Ammon's horn (tissue), 1 donor: ENCODE data around the gene SORL1.
"Not testable (repeated sequence)": the region's sequence is repeated elsewhere in the genome, so short reads cannot be mapped to it uniquely, and the experiment has no call there.

Experiments used
- DNase-seq: peaks from one replicate; pipeline ENCODE4 v3.0.0-alpha.2; 2016; ENCODE audit warnings: low spot score

SORL1 gene

GRCh38 chr11:121451986-121452608, at the start of gene SORL1:
Gene SORL1, plus strand, starts transcription at chr11:121452314. Its CDS starts 18 bp downstream, at chr11:121452332.
- DNase-seq: peak; percentile 88

- no peak for DNase-seq
These were observed 46.5 kb upstream of the SORL1 start for GRCh38 chr11:121405646-121406045.

- DNase-seq: no peak
These were observed 45.8 kb upstream of the SORL1 start for GRCh38 chr11:121406291-121406690.

GRCh38 chr11:121408830-121409229, 43.3 kb upstream of the SORL1 start:
- no peak for DNase-seq

- DNase-seq: not testable (repeated sequence)
These were observed 42.1 kb upstream of the SORL1 start for GRCh38 chr11:121410041-121410440.

- DNase-seq: not testable (repeated sequence)
These were observed 40.8 kb upstream of the SORL1 start for GRCh38 chr11:121411330-121411729.

GRCh38 chr11:121412000-121412587, 40.0 kb upstream of the SORL1 start:
- DNase-seq: no peak

- DNase-seq: no peak
These were observed 39.3 kb upstream of the SORL1 start for GRCh38 chr11:121412711-121413415.

GRCh38 chr11:121414141-121414913, 37.8 kb upstream of the SORL1 start:
- DNase-seq: no peak

GRCh38 chr11:121415856-121416255, 36.3 kb upstream of the SORL1 start:
- no peak for DNase-seq

GRCh38 chr11:121417055-121417551, 35.0 kb upstream of the SORL1 start:
- DNase-seq: peak; percentile 82

- no peak for DNase-seq
These were observed 34.5 kb upstream of the SORL1 start for GRCh38 chr11:121417607-121418006.

GRCh38 chr11:121418625-121419114, 33.4 kb upstream of the SORL1 start:
- peak; percentile 27 for DNase-seq

GRCh38 chr11:121419836-121420235, 32.3 kb upstream of the SORL1 start:
- DNase-seq: no peak

- DNase-seq: no peak
These were observed 31.7 kb upstream of the SORL1 start for GRCh38 chr11:121420398-121420797.

- DNase-seq: no peak
These were observed 30.8 kb upstream of the SORL1 start for GRCh38 chr11:121421149-121421901.

- DNase-seq: no peak
These were observed 29.4 kb upstream of the SORL1 start for GRCh38 chr11:121422675-121423074.

- DNase-seq: no peak
These were observed 26.3 kb upstream of the SORL1 start for GRCh38 chr11:121425828-121426227.

GRCh38 chr11:121426476-121427399, 25.4 kb upstream of the SORL1 start:
- no peak for DNase-seq

GRCh38 chr11:121427400-121427744, 24.7 kb upstream of the SORL1 start:
- no peak for DNase-seq
